C4-2B (cell line): Measurements from ENCODE around the gene HSPA1A.

Experiments
- CTCF ChIP-seq: fragments of 450-650 bp; conservative IDR thresholded peaks from 2 replicates; pipeline ENCODE4 v1.5.1; 2017; ENCODE audit warnings: mild to moderate bottlenecking
- ZFX ChIP-seq: fragments of 450-650 bp; IDR thresholded peaks from 2 replicates; pipeline ENCODE4 v1.6.1; 2017

GRCh38 chr6:31780507-31781243 is 34.7 kb upstream of the HSPA1A start:
- TF ChIP-seq CTCF: no peak
- TF ChIP-seq ZFX: no peak
